ENCODE measurements around the gene TUBA4A. TPM values are rescaled to one million over a fixed set of nuclear protein-coding genes. Genes with fewer than 3 reads are reported as not detected.

TUBA4A gene
- total and polyA plus RNA-seq, 9 of the 15 experiments (the other 6 are each of a cell fraction or from before 2014, with no cell fraction given): 25.1 to 174 (median 42.4) TPM

DNA sequence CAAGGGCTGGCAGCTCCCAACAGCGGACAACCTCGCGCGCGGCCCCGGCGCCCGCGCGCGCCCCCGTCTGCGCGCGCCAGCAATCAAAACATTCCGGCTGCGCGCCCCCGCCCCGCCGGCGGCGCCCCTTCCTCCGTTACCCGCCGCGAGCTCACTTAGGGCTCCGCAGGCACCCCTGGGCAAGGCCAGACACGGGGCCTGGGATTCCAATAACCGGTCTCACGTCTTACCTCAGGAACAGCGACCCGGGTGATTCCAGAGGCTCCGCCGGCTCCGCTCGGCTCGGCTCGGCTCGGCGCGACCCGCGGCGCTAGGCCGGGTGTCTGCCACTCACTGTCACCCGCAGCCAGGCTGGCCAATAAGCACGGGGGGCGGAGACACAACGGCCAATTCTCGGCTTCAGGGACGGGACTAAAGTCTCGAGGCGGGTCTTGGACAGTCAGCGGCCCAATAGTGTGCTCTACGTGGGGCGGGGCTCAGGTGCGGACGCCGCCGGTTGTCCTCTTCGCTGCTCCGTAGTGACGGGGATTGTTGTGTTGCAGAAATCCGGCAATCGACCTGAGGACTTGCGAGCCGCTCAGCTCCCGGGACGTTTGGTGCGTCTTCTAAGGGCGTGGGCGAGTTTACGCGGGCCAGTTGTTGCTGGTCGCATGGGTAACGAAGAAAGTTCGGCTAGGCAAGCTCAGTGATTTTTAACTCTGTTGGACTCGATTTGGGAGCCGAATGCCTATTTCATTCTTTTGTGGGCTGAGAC lies 24.2 kb downstream of the TUBA4A start, which contains the start of the genes ANKZF1 and ATG9A (continued):
- TF ChIP-seq ILF3 (IDR thresholded peaks at IDR 0.05; ENCODE audit: borderline replicate concordance) (no peak), RFX7 (CRISPR knock-in tag; IDR thresholded peaks at IDR 0.05) (no peak), NFATC3 (IDR thresholded peaks at IDR 0.05) (no peak), ZNF584 (CRISPR knock-in tag; IDR thresholded peaks at IDR 0.05; ENCODE audit: low read depth) (0 out of 2 replicates have a peak, but pooled peaks have one; percentile 69), ZNF384 (IDR thresholded peaks at IDR 0.05; ENCODE audit: low read depth, low read length) (no peak), SUPT5H (IDR thresholded peaks at IDR 0.05) (peak; percentile 82), ZNF589 (CRISPR knock-in tag; IDR thresholded peaks at IDR 0.05; ENCODE audit: low read depth) (peak; percentile 62), HNRNPLL (IDR thresholded peaks at IDR 0.05; ENCODE audit: low read depth, low read length, poor library complexity, severe bottlenecking) (peak; percentile 62), EP400 (IDR thresholded peaks at IDR 0.05) (peak; percentile 73), ZNF77 (CRISPR knock-in tag; IDR thresholded peaks at IDR 0.05) (no peak), CHD1 (IDR thresholded peaks at IDR 0.05; ENCODE audit: low read length) (no peak), JUN (IDR thresholded peaks at IDR 0.05; ENCODE audit: borderline replicate concordance, low read depth, low read length) (0 out of 2 replicates have a peak, but pooled peaks have one; percentile 6), JUN (CRISPR knock-in tag; IDR thresholded peaks at IDR 0.05; ENCODE audit: borderline replicate concordance) (no peak), KAT7 (CRISPR knock-in tag; IDR thresholded peaks at IDR 0.05; ENCODE audit: borderline replicate concordance) (0 out of 2 replicates have a peak, but pooled peaks have one; percentile 60), BRF1 (IDR thresholded peaks at IDR 0.05; ENCODE audit: borderline replicate concordance, extremely low read depth, insufficient read length) (no peak), HDAC2 (IDR thresholded peaks at IDR 0.05) (no peak), KLF1 (tag; IDR thresholded peaks at IDR 0.05) (peak; percentile 88), POLR2AphosphoS2 (IDR thresholded peaks at IDR 0.05; ENCODE audit: low read length) (no peak), FOXA3 (CRISPR knock-in tag; conservative IDR thresholded peaks at IDR 0.05 in 1 of 2, IDR thresholded peaks at IDR 0.05 in 1 of 2) (no peak)
- TF ChIP-seq, protein P1, sequence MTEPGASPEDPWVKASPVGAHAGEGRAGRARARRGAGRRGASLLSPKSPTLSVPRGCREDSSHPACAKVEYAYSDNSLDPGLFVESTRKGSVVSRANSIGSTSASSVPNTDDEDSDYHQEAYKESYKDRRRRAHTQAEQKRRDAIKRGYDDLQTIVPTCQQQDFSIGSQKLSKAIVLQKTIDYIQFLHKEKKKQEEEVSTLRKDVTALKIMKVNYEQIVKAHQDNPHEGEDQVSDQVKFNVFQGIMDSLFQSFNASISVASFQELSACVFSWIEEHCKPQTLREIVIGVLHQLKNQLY (CRISPR knock-in tag; conservative IDR thresholded peaks at IDR 0.05): no peak
- TF ChIP-seq, protein P2, sequence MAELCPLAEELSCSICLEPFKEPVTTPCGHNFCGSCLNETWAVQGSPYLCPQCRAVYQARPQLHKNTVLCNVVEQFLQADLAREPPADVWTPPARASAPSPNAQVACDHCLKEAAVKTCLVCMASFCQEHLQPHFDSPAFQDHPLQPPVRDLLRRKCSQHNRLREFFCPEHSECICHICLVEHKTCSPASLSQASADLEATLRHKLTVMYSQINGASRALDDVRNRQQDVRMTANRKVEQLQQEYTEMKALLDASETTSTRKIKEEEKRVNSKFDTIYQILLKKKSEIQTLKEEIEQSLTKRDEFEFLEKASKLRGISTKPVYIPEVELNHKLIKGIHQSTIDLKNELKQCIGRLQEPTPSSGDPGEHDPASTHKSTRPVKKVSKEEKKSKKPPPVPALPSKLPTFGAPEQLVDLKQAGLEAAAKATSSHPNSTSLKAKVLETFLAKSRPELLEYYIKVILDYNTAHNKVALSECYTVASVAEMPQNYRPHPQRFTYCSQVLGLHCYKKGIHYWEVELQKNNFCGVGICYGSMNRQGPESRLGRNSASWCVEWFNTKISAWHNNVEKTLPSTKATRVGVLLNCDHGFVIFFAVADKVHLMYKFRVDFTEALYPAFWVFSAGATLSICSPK (IDR thresholded peaks at IDR 0.05; ENCODE audit: borderline replicate concordance): no peak
- TF ChIP-seq, protein P3, sequence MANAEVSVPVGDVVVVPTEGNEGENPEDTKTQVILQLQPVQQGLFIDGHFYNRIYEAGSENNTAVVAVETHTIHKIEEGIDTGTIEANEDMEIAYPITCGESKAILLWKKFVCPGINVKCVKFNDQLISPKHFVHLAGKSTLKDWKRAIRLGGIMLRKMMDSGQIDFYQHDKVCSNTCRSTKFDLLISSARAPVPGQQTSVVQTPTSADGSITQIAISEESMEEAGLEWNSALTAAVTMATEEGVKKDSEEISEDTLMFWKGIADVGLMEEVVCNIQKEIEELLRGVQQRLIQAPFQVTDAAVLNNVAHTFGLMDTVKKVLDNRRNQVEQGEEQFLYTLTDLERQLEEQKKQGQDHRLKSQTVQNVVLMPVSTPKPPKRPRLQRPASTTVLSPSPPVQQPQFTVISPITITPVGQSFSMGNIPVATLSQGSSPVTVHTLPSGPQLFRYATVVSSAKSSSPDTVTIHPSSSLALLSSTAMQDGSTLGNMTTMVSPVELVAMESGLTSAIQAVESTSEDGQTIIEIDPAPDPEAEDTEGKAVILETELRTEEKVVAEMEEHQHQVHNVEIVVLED (CRISPR knock-in tag; IDR thresholded peaks at IDR 0.05): no peak
- TF ChIP-seq, protein P4, sequence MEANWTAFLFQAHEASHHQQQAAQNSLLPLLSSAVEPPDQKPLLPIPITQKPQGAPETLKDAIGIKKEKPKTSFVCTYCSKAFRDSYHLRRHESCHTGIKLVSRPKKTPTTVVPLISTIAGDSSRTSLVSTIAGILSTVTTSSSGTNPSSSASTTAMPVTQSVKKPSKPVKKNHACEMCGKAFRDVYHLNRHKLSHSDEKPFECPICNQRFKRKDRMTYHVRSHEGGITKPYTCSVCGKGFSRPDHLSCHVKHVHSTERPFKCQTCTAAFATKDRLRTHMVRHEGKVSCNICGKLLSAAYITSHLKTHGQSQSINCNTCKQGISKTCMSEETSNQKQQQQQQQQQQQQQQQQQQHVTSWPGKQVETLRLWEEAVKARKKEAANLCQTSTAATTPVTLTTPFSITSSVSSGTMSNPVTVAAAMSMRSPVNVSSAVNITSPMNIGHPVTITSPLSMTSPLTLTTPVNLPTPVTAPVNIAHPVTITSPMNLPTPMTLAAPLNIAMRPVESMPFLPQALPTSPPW (CRISPR knock-in tag; IDR thresholded peaks at IDR 0.05): peak; percentile 38
